Chondrocyte (in vitro differentiated cells): ENCODE results near the gene CLCN6. TPM values are rescaled to one million over a fixed set of nuclear protein-coding genes. Genes with fewer than 3 reads are reported as not detected.

Experiments
- DNase-seq: peaks from one replicate; pipeline ENCODE4 v3.0.0; 2021; ENCODE audit warnings: mixed read lengths, low spot score
- H3K27ac Mint-ChIP-seq: one replicate; pipeline ENCODE4 v1.8.0; 2021; ENCODE audit warnings: mild to moderate bottlenecking, moderate library complexity, mixed read lengths; ENCODE audit not compliant: unreplicated experiment
- H3K27me3 Mint-ChIP-seq: 2 replicates; pipeline ENCODE4 v1.8.0; 2021; ENCODE audit warnings: low read depth, mixed read lengths
- H3K36me3 Mint-ChIP-seq: 2 replicates; pipeline ENCODE4 v1.8.0; 2021; ENCODE audit warnings: low read depth, mixed read lengths
- H3K4me1 Mint-ChIP-seq: 2 replicates; pipeline ENCODE4 v1.8.0; 2021; ENCODE audit warnings: low read depth, mild to moderate bottlenecking, mixed read lengths
- H3K4me3 Mint-ChIP-seq: one replicate; pipeline ENCODE4 v1.8.0; 2021; ENCODE audit warnings: mild to moderate bottlenecking, moderate library complexity, mixed read lengths; ENCODE audit not compliant: unreplicated experiment
- H3K9me3 Mint-ChIP-seq: 2 replicates; pipeline ENCODE4 v1.8.0; 2021; ENCODE audit warnings: low read depth, mixed read lengths
- CTCF ChIP-seq: fragments of 200-600 bp; sonication (generic); IDR thresholded peaks from 2 replicates; pipeline ENCODE4 v1.5.0; 2021; ENCODE audit warnings: antibody characterized with exemption, mild to moderate bottlenecking, moderate library complexity
- total RNA-seq: library from RNA; stranded (reverse); gene quantifications from 3 replicates; pipeline ENCODE4 v1.2.1, GENCODE V29; 2021

CLCN6 gene
- total RNA-seq, 1 donor from 2014 or later, result 22.2 TPM

DNA sequence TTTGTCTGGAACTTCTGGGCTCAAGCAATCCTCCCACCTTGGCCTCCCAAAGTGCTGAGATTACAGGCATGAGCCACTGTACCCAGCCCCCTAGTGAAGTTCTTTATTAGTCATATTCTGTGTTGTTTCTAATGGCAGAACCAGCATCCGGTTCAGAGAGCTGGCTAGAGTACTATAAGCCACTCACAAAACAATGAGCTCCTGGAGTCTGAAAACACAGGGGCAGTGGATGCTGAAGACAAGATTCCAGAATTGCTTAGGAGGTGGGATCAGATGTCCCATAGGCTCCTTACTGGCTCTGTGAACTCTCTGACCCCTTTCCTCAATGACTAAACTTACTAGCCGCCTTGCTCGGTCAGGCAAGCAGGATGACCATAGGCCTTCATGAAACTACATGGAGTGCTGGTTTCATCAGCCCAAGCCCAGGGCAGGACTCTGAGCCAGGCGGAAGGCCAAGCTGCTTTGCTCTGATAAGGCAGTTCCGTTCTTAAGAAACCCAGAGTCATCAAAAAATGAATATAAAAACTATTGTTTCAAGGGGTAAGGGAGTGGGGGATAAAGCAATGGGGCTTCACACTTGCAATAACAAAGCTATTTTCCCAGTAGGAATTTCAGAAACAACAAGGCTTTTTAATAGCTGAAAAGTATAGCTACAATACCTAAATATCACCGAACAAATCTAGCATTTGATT lies 8.3 kb upstream of the CLCN6 start:
- H3K4me3 Mint-ChIP-seq, result no peak overlapping the region
- H3K36me3 Mint-ChIP-seq, result peaks cover 22% of the 10 kb centered on the region
- no peaks in the 10 kb centered on the region for H3K27me3 Mint-ChIP-seq
- H3K9me3 Mint-ChIP-seq, result no peaks in the 10 kb centered on the region
- DNase-seq, result no peak
- no peak overlapping the region for H3K27ac Mint-ChIP-seq
- H3K4me1 Mint-ChIP-seq, result peaks cover 18% of the 10 kb centered on the region
- TF ChIP-seq CTCF, result no peak

DNA sequence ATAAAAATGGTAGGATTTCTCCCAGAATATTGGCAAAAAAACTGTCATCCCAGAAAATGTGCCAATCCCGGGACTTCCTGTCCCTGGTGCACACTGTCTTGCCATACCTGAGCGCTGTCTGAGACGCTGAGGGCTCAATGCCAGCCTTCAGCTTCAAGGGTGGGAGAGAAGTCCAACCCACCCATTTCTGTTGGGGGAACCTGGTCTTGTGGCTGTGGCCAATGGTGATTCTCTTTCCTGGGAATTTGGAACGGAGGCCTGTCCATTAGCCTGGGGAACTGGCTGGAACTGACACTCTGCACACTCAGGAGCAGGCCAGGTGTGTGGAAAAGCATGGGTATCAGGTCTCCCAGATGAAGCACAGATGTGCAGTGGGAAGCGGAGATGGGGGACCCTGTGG lies 6.9 kb upstream of the CLCN6 start:
- Mint-ChIP-seq H3K36me3 (peaks cover 20% of the 10 kb centered on the region), H3K27ac (no peak overlapping the region), H3K4me3 (no peak overlapping the region), H3K4me1 (peaks cover 32% of the 10 kb centered on the region), H3K27me3 (no peaks in the 10 kb centered on the region), H3K9me3 (no peaks in the 10 kb centered on the region)
- no peak for TF ChIP-seq CTCF
- DNase-seq, result no peak

GRCh38 chr1:11799896-11800295 lies 6.1 kb upstream of the CLCN6 start:
- H3K27me3 Mint-ChIP-seq, result no peaks in the 10 kb centered on the region
- H3K4me3 Mint-ChIP-seq, result no peak overlapping the region
- H3K4me1 Mint-ChIP-seq, result peaks cover 40% of the 10 kb centered on the region
- no peak for DNase-seq
- H3K27ac Mint-ChIP-seq, result no peak overlapping the region
- H3K9me3 Mint-ChIP-seq, result no peaks in the 10 kb centered on the region
- peaks cover 13% of the 10 kb centered on the region for H3K36me3 Mint-ChIP-seq
- no peak for TF ChIP-seq CTCF

GRCh38 chr1:11800391-11800755 lies 5.6 kb upstream of the CLCN6 start:
- DNase-seq, result no peak
- TF ChIP-seq CTCF, result no peak
- H3K9me3 Mint-ChIP-seq, result no peaks in the 10 kb centered on the region
- H3K4me3 Mint-ChIP-seq, result no peak overlapping the region
- H3K36me3 Mint-ChIP-seq, result peaks cover 10% of the 10 kb centered on the region
- no peak overlapping the region for H3K27ac Mint-ChIP-seq
- H3K4me1 Mint-ChIP-seq, result peaks cover 44% of the 10 kb centered on the region
- H3K27me3 Mint-ChIP-seq, result no peaks in the 10 kb centered on the region

DNA sequence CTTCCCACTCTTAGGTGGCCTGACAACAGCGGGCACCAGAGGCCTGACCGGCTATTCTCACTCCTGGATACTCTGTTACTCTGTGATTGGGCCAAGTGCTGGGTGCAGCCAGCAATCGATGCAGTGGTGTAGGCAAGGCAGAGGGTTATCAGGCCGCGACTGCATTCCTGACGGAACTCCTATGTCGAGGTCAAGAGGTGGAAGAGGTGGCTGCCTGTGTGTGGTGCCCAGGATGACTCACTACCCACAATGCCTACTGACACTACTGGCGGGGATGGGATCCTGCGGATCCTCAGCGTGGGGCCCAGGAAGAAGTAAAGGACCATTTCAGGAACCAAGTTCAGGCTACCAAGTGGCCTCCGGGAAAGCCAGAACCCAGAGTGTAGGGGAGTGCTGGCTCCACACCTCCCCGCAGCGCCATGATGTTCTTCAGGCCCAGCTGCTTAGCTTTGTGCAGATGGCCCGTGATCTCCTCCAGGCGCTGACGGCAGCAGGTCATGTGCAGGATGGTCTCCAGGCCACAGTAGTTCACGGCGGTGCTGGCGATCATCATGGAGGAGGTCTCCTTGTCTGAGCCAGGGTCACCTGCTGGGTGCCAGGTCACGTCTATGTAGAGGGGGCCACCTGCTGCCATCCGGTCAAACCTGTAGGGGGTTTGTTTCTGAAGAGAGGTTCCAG lies 5.1 kb upstream of the CLCN6 start:
- Mint-ChIP-seq H3K36me3 (peaks cover 6% of the 10 kb centered on the region), H3K9me3 (no peaks in the 10 kb centered on the region), H3K4me3 (no peak overlapping the region), H3K27me3 (no peaks in the 10 kb centered on the region), H3K4me1 (peaks cover 44% of the 10 kb centered on the region), H3K27ac (no peak overlapping the region)
- no peak for DNase-seq
- no peak for TF ChIP-seq CTCF
